Epithelial cell of prostate (primary cell): Measurements from ENCODE around the gene TNNC1.
A peak's percentile ranks its signal among the peaks of the same experiment; 100 is the strongest.

ENCODE experiments used
- DNase-seq: peaks from one replicate; pipeline ENCODE4 v3.0.0-alpha.2; 2011; ENCODE audit warnings: low read depth, low spot score
- H3K27ac ChIP-seq: fragments of 450-650 bp; 2 replicates; pipeline ENCODE4 v1.5.1; 2017; ENCODE audit warnings: mild to moderate bottlenecking

TNNC1 gene

DNA sequence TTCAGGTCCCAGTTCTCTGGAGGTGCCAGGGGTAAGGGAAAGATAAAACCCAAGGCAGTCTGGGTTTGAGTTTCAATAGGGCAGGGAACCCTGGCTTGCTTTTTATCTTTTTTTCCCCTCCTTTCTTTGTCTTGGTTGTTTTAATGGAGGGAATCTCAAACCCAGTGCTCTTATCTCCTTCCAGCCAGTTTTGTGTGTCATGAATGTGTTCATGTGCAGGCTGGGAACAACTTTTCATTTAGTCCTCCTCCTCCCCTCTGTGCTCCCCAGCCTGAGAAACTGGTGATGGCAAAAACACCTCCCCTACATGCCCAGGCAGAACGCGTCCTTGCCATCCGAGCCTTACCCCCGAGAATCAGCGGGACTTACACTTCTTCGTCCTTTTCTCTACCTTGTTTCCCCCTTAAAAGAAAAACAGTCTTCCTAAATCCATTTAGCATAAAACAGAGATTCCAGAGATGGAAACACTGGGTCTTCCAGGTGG, 19.8 kb downstream of the TNNC1 start:
- no peak overlapping the region for H3K27ac ChIP-seq
- DNase-seq: no peak

DNA sequence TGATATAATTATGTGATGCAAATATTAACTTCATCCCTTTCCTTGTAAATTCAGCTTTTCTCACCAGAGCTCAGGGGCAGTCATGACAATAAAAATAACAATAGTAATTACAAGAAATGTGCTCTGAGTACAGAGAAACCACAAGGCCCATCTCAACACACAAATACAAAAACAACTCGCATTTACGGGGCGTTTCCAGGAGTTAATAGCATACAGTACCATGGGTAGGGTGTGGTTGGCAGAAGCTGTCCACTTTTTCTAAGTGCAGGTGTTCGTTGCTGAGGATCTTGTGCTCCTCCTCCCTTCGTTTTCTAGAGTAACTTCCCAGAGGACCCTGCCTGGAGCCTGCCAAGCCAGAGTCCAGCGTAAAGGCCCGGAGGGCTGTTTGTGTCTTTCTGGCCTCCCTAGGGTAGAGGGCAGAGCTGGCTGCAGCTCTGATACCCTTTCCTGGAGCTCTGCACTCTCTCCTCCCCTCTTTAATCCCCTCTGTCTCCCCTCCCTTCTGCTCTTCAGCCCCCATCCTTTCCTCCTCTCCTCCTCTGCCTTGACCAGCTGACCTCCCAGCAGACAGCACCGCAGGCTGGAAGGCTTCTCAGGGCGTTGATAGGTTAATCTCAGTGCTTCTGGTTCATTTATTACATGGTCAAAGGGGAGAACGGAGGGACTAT, 20.4 kb downstream of the TNNC1 start:
- DNase-seq: no peak
- H3K27ac ChIP-seq: no peak overlapping the region

DNA sequence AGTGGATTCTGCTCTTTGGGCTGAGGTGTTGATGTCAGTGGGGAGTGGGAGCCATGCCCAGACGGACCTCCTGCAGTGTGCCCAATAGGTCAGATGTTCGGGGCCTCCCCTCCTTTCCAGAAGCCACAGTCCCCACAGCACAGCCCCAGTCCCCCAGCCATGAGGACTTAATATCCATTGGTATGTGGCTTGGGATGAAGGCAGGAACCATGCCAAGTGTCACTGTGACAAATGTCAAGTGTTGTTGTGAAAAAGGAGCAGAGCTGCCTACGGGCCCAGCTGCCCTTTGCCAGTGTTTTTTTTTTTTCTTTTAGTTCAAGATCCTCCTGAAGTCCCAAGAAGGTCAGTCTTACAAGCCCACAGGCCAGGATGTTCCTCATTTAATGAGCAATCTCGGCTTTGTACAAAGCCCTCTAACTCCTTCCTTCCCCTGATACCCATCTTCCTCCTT, 21.1 kb downstream of the TNNC1 start:
- H3K27ac ChIP-seq: no peak overlapping the region
- DNase-seq: no peak

DNA sequence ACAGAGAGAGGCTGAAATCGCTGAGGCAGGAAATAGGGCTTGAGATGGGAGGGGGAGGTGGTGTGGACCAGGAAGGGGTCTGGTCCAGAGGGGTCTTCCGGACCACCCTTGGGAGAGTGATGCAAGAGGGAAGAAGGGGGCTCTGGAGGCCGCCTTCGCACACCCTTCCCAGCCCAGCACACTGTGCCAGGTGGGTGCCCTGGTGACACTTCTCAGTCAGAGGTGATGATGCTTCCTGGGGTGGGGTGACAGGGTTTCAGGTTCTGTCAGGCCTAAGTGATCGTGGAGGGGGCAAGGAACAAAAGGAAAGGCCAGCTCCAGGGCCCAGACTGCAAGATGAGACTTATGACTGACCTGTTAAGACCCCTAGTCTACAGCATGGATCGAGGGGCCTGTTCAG, 21.6 kb downstream of the TNNC1 start:
- DNase-seq: no peak
- H3K27ac ChIP-seq: no peak overlapping the region

DNA sequence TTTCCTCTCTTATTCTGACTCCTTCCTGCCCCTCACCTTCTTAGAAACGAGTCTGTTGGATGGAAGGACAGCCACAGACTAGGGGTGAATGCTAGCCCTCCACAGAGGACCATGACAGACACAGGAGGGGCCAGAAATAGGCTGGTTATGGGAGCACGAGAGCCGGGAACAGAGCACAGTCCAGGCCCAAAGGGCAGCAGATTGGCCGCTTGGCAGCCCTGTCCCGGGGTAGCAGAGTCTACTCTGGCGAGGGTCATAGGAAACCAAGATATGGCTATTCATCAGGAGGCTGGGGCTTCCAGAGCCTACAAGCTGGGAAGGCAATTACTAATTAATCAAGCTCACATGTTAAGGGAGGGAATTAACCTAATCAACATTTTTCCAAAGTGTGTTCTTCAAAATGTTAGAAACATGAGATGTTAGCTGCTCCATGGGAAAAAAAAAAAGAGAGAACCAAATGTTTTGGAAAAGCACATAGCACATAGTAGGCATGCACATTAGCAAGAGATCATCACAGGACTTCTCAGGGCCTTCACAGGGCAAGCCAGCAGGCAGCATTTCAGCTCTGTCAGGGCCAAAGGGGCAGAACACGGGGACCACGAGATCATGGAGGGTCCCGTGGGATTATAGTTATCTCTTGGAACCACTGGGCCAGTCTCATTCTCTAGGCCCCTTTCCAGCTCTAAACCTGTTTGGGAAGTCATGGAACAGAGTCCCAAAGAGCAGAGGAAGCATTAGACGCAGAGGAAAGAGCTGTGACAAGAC, 22.2 kb downstream of the TNNC1 start:
- DNase-seq: no peak
- no peak overlapping the region for H3K27ac ChIP-seq

DNA sequence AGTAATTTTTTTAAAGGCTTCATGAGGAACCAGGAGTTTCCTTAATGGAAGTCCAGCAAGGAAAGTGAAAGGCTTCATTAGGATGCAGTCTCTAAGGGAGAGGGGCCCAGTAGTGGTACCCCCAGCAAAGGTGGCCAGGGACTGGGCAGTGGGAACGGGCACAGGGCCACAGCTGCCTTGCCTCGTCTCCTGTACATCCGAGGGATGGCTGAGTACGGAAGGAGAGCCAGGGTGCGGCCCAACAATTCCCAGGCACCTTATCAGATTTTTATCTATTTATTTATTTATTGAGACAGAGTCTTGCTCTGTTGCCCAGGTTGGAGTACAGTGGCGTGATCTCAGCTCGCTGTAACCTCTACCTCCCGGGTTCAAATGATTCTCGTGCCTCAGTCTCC, 23.4 kb downstream of the TNNC1 start:
- H3K27ac ChIP-seq: no peak overlapping the region
- DNase-seq: no peak

DNA sequence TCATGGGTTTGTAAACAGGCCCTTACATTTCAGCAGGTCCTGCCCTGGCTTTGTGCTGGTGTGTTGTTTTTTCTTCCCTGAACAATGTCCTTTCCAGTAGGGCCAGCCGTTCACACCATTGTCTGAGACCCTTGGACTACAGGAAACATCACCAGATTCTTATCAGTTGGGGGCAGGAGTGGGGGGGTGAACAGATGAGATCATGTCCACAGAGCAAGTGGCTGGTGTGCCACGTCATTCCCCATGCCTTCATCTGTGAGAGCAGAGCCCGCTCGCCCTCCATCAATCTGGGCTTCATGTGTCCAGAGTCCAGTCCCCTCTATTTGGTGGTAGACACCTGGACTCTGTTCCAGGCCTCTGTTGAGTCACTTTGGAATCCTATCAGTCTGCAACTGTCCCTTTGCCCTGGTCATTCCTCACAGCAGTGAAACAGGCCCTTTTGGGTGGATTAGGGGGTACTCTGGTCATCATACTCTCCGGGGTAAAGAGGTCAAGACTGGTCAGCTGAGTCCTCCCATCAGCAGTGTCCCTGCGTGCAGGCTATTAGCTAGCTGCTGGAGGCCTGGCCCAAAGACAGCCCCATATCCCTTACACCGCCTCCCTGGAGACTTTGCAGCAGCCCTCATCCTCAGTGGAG, 23.9 kb downstream of the TNNC1 start:
- H3K27ac ChIP-seq: no peak overlapping the region
- DNase-seq: no peak

DNA sequence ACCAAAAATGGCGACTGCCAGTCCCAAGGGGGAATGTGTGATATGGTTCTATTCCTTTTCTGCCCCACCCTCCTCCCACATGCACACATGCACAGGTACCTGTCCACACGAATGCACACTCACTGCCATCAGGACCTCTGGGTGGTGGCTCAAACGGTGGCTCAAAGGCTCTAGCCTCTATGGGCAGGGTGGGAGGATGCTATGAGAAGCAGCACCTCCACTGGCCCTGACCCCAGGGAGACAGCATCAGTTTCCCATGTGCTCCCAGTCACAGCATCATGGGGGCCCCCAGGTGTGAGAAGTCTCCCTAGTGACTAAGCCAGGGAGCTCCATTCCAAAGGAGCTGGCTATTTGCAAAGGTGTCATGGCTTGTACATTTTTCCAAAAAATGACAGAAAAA, 24.8 kb downstream of the TNNC1 start:
- H3K27ac ChIP-seq: no peak overlapping the region
- DNase-seq: no peak

DNA sequence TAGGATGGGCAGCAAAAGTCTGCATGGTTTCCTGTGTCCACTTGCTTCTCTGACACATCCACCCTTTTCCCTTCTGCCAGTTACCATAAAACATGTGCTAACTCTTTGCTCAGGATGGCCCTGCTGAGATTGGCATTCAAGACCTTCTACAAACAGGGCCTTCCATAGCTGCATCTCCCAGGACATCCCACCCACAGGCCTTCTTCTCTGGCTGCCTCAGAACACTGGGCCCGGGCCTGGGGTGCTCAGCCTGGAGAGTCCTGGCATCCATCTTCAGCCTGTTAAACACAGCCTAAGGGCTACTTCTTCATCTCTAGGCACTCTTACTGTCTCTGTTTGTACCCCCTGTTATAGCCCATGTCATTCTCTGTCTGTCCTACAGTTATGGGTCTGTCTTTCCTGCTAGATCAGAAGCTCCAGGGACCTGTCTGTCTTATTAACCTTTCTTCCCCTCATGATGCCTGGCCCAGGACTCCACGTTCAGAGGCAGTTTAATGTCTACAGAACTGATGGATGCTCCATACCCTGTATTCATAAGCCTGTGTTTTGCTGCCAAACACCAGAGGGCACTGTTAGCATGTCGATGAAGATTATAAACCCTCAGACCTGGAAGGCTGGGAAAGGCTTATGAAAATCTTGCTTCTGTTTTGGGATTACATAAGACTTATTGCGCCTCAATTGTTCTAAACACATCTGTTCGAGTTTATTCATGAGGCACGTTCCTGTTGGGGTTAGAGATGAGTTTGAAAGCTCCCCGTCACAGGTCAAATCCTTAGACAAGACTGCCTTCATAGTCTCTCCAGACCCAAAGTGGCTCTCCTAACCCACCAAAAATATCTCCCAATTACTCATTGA, 25.5 kb downstream of the TNNC1 start:
- H3K27ac ChIP-seq: no peak overlapping the region
- no peak for DNase-seq

DNA sequence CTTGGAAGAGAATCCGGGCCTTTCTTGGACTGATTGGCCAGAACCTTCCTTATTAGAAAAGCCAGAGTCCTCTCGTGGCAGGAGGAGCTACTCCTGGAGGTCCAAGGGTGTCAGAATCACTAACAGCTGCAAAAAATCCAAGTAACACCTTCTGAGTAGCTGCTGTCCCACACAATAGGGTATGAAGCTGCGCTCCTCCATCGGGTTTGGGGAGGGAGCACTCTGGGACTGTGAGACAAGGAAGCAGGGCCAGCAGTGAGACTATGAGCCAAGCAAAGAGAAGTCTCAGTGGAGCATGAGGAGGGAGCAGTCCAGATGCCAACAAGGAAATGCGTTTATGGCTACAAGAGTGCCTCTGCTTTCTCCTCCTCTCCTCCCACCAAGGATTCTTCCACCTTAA, 30.7 kb downstream of the TNNC1 start:
- DNase-seq: no peak
- H3K27ac ChIP-seq: no peak overlapping the region

DNA sequence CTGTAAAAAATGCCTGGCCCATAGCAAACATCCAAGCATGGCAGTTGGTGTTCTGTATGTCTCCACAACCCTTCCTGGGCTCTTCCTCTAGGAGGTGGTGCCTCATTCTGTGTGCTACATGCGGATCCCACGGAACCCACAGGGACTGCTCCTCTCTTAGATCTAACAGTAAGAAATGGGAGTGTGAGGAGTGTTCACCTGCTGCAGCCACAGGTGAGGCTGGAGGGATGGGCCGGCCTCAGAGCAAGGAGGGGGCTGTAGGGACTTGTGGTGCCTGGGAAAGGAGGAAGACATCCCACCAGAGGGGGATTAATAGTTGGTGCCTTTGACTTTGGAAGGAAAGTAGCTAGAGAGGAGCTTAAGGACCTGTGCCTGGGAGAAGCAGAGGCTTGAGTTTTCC, 31.2 kb downstream of the TNNC1 start:
- no peak for DNase-seq
- H3K27ac ChIP-seq: no peak overlapping the region

DNA sequence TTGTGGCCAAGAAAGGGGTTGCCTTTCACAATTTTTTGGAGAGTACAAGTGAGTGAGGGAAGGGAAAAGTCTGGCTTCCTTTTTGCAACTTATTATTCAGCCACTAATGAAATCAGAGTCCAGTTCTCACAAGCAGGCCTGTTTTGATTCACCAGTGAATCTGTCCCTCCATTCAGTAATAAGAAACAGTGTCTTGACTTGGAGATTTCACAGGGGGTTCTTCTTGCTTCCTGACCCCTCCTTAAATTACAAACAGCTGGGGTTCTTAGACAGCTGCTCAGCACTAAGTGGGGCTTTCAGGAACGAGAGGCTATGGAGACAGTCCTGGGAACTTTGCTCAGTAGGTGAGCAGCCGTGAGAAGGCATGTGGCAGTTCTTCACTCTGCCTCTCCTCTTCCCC, 33.5 kb downstream of the TNNC1 start:
- no peak overlapping the region for H3K27ac ChIP-seq

DNA sequence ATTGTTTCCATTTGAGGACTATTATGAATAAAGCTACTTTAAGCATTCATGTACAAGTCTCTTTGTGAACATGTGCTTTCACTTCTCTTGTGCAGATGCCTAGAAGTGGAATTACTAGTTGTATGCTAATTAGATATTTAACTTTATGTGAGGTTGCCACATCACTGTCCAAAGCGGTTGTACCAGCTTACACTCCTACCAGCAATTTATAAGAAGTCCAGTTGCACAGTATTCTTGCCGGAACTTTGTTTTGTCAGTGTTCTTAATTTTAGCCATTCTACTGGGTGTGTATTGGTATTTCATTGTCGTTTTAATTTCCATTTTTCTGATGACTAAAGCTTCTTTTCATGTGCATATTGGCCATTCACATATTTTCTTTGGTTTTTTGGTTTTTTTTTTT, 38.0 kb downstream of the TNNC1 start:
- no peak overlapping the region for H3K27ac ChIP-seq
- no peak for DNase-seq

More for the DNA sequence above, 33.5 kb downstream of the TNNC1 start:
- no peak for DNase-seq

DNA sequence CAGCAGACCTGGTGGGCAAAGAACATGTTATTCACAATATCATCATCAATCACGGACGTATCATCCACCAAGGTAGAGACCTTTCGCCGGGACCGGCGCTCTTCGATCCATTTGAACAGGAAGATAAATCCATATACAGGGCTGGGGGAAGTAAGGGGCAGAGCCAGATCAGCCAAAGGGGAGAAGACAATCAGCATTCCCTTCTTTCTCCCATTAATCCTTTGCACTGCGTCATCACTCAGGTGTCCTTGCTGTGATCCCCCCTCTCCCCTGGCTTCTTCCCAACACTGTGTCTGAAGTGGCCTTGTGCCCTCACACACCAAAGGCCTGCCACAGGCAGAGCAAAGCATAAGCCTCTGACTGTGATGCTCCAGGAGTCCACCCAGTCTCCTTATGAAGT, 45.4 kb downstream of the TNNC1 start:
- DNase-seq: no peak
- H3K27ac ChIP-seq: peak overlapping the region; percentile 77

DNA sequence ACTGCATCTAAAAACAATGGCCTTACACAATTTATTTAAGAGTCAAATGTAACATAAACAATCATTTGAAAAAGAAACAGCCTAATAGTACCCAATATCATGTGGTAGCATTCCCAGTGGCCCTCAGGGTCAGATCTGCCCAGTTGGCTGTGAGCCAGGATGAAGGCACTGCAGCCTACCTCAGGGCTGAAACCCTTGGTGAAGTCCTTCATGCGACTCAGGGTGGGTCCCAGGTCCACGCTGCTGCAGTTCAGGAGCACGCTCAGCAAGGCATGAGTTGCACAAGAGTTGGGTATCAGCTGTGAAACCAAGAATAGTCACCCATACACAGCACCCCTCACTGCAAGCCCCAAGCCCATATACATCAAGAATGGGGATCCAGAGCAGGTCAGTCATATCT, 46.1 kb downstream of the TNNC1 start:
- H3K27ac ChIP-seq: peak overlapping the region; percentile 98
- DNase-seq: no peak

DNA sequence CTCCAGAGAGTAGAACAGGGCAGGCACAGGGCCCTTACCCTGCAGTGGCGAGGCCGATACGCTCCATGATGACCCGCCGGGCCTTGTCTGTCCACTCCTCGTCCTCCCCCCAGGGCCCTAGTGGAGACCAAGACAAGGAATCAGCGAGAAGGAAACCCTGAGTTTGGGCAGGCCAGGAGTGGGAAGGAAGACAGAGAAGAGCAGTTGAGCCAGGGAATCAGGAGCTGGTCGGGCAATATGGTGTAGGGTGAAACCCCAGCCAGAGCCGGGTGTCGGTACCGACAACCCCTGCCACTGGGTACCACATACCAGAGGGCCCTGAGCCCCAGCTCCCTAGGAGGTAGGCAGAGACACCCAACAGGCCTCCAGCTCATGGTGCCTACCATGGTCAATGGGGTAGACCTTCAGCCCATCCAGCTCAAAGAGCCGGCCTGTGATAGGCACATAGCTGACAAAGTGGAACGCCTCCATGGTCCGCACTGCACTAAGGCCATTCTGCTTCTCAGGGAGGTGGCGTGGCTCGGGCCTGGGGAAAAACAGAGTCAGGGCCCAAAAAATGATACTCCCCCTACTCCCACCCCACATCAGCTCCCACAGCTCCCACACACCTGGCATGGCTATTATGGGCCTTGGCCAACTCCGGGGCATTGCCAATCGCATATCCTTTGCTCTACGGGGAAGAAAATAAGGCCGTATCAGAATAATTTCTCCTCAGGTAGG, 46.9 kb downstream of the TNNC1 start:
- DNase-seq: no peak

DNA sequence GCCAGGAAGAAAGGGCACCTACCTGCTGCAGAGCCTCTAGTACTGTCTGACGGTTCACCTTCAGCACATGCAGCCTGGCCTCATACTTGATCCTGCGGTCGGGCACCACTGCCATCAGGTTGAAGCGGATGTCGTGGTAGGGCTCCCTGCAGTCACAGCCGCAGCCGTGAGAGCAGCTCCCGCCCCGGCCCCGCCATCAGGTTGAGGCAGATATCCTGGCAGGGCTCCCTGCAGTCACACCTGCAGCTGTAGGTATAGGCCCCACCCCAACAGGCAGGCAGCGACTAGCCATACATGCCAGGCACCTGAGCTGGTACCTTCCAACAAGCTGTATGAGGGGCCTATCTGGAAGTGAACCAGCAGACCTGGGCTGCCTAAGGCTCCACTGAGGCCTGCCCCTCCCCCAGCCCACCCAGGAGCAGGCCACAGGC, 47.6 kb downstream of the TNNC1 start:
- peak; percentile 90 for DNase-seq

More for the DNA sequence above, 46.9 kb downstream of the TNNC1 start:
- H3K27ac ChIP-seq: peak overlapping the region; percentile 98

DNA sequence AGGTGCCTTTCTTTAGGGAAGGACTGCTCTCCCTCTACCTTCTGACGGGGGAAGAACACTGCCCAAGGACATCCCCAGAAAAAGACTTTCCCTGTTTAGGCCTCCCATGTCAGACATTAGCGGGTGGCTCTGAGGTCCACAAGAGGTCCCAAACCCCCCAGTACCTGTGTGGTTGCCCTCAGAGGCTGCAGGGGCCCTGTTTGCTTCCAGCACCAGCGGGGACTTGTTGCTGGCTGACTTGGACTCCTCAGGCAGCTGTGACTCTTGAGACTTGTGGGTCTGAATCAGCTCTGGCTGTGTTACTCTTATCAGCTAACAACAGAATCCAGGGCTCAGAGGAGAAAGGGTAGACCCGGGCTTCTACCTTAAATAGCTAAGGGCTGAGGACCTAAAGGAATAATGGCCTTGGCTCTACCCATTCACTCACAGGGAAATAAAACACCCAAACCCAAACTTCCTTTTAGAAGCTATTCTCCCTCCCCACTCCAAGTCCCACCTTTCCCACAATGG, 48.2 kb downstream of the TNNC1 start:
- no peak for DNase-seq
- H3K27ac ChIP-seq: peak overlapping the region; percentile 98

More for the DNA sequence above, 47.6 kb downstream of the TNNC1 start:
- peak overlapping the region; percentile 98 for H3K27ac ChIP-seq

DNA sequence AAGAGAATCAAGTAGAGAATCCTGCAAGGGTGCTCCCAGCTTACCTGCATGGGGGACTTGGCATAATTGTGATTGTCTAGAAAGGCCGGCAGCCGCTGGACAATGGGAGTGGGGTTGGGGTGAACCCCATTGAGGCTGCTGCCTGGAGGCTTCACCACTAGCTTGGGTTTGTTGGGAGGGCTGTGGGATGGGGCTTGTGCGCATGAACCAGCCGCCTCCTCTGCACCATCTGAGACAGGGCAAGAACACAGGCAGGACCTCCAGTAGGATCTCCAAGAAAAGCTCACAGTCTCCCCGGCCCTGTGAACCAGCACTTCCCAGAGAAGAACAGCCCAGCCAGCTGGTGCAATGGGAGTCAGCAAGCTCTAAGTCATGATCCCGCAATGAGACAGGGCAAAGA, 48.8 kb downstream of the TNNC1 start:
- peak overlapping the region; percentile 98 for H3K27ac ChIP-seq
- no peak for DNase-seq
